Measurements from ENCODE around the gene SHISA5. TPM values are rescaled to one million over a fixed set of nuclear protein-coding genes. Genes with fewer than 3 reads are reported as not detected.

Gene SHISA5
- total RNA-seq, 1 experiment from 2014 or later: 115 TPM

GRCh38 chr3:48423883-48424695 lies 79.9 kb downstream of the SHISA5 start:
- DNase-seq (ENCODE audit: low spot score): no peak
- in situ Hi-C loops (cut with HindIII; ENCODE audit: low sequenced_read_pairs): no loop called here

- in situ Hi-C loops (cut with HindIII; ENCODE audit: low sequenced_read_pairs): no loop called here
- DNase-seq (ENCODE audit: low spot score): no peak
Observed at GRCh38 chr3:48423241-48423882, 80.6 kb downstream of the SHISA5 start.

- no peak for DNase-seq (ENCODE audit: low spot score)
- in situ Hi-C loops (cut with HindIII; ENCODE audit: low sequenced_read_pairs): no loop called here
Observed at GRCh38 chr3:48422681-48423080, 81.3 kb downstream of the SHISA5 start.

GRCh38 chr3:48422272-48422671 lies 81.7 kb downstream of the SHISA5 start:
- DNase-seq (ENCODE audit: low spot score): no peak
- in situ Hi-C loops (cut with HindIII; ENCODE audit: low sequenced_read_pairs): no loop called here

GRCh38 chr3:48420561-48420960 lies 83.4 kb downstream of the SHISA5 start:
- in situ Hi-C loops (cut with HindIII; ENCODE audit: low sequenced_read_pairs): no loop called here
- no peak for DNase-seq (ENCODE audit: low spot score)

GRCh38 chr3:48419597-48419996 lies 84.4 kb downstream of the SHISA5 start:
- DNase-seq (ENCODE audit: low spot score): no peak
- in situ Hi-C loops (cut with HindIII; ENCODE audit: low sequenced_read_pairs): no loop called here

- DNase-seq (ENCODE audit: low spot score): no peak
- in situ Hi-C loops (cut with HindIII; ENCODE audit: low sequenced_read_pairs): no loop called here
Observed at GRCh38 chr3:48419149-48419548, 84.8 kb downstream of the SHISA5 start.

- in situ Hi-C loops (cut with HindIII; ENCODE audit: low sequenced_read_pairs): no loop called here
- no peak for DNase-seq (ENCODE audit: low spot score)
Observed at GRCh38 chr3:48418651-48419050, 85.3 kb downstream of the SHISA5 start.

GRCh38 chr3:48418140-48418539 lies 85.8 kb downstream of the SHISA5 start:
- DNase-seq (ENCODE audit: low spot score): no peak
- in situ Hi-C loops (cut with HindIII; ENCODE audit: low sequenced_read_pairs): no loop called here

Other genes with a start within 250 kb of the SHISA5 start
- 6.1 and 15.9 TPM in 2 replicates for gene NME6, start 202.8 kb downstream of the SHISA5 start, total RNA-seq (2014; rRNA removed; shearing (Covaris generic))
- not detected in 2 replicates for gene SPINK8, start 170.5 kb downstream of the SHISA5 start, total RNA-seq (2014; rRNA removed; shearing (Covaris generic))
- 0.68 TPM in 1 of 2 replicates, not detected in the other for gene FBXW12, start 132.0 kb downstream of the SHISA5 start, total RNA-seq (2014; rRNA removed; shearing (Covaris generic))
- gene PLXNB1, start 74.1 kb downstream of the SHISA5 start, total RNA-seq (2014; rRNA removed; shearing (Covaris generic)): 10.7 and 23.5 TPM in 2 replicates
- gene CCDC51, start 64.1 kb downstream of the SHISA5 start, total RNA-seq (2014; rRNA removed; shearing (Covaris generic)): 21.3 and 30.0 TPM in 2 replicates
- 770 and 948 TPM in 2 replicates for gene TMA7, start 63.9 kb downstream of the SHISA5 start, total RNA-seq (2014; rRNA removed; shearing (Covaris generic))
- 10.8 and 12.6 TPM in 2 replicates for gene ATRIP, start 57.4 kb downstream of the SHISA5 start, total RNA-seq (2014; rRNA removed; shearing (Covaris generic))
- 9.7 and 18.8 TPM in 2 replicates for gene PFKFB4, start 52.6 kb upstream of the SHISA5 start, total RNA-seq (2014; rRNA removed; shearing (Covaris generic))
- not detected in 2 replicates for gene UCN2, start 59.6 kb upstream of the SHISA5 start, total RNA-seq (2014; rRNA removed; shearing (Covaris generic))
- gene COL7A1, start 91.2 kb upstream of the SHISA5 start, total RNA-seq (2014; rRNA removed; shearing (Covaris generic)): 0.12 and 0.34 TPM in 2 replicates
- gene UQCRC1, start 105.5 kb upstream of the SHISA5 start, total RNA-seq (2014; rRNA removed; shearing (Covaris generic)): 474 and 540 TPM in 2 replicates
- not detected in 2 replicates for gene TMEM89, start 117.6 kb upstream of the SHISA5 start, total RNA-seq (2014; rRNA removed; shearing (Covaris generic))
- gene SLC26A6, start 131.3 kb upstream of the SHISA5 start, total RNA-seq (2014; rRNA removed; shearing (Covaris generic)): 40.2 and 51.0 TPM in 2 replicates
- gene CELSR3, start 158.7 kb upstream of the SHISA5 start, total RNA-seq (2014; rRNA removed; shearing (Covaris generic)): 4.6 and 5.0 TPM in 2 replicates
- 12.9 and 17.1 TPM in 2 replicates for gene NCKIPSD, start 181.7 kb upstream of the SHISA5 start, total RNA-seq (2014; rRNA removed; shearing (Covaris generic))
- gene IP6K2, start 213.0 kb upstream of the SHISA5 start, total RNA-seq (2014; rRNA removed; shearing (Covaris generic)): 105 and 114 TPM in 2 replicates